ENCODE measurements around the gene KCP. TPM values are rescaled to one million over a fixed set of nuclear protein-coding genes. Genes with fewer than 3 reads are reported as not detected.

KCP gene
- total RNA-seq, 1 experiment from 2014 or later = 5.1 TPM

GRCh38 chr7:128881458-128882125 lies 28.9 kb downstream of the KCP start:
- in situ Hi-C loops (cut with HindIII; ENCODE audit: low pct_unique_long_range_greater_than_20kb, low sequenced_read_pairs) = no loop called here
- no peak for DNase-seq (ENCODE audit: low read depth)

GRCh38 chr7:128880791-128881457 lies 29.6 kb downstream of the KCP start:
- in situ Hi-C loops (cut with HindIII; ENCODE audit: low pct_unique_long_range_greater_than_20kb, low sequenced_read_pairs) = no loop called here
- DNase-seq (ENCODE audit: low read depth) = no peak

DNA sequence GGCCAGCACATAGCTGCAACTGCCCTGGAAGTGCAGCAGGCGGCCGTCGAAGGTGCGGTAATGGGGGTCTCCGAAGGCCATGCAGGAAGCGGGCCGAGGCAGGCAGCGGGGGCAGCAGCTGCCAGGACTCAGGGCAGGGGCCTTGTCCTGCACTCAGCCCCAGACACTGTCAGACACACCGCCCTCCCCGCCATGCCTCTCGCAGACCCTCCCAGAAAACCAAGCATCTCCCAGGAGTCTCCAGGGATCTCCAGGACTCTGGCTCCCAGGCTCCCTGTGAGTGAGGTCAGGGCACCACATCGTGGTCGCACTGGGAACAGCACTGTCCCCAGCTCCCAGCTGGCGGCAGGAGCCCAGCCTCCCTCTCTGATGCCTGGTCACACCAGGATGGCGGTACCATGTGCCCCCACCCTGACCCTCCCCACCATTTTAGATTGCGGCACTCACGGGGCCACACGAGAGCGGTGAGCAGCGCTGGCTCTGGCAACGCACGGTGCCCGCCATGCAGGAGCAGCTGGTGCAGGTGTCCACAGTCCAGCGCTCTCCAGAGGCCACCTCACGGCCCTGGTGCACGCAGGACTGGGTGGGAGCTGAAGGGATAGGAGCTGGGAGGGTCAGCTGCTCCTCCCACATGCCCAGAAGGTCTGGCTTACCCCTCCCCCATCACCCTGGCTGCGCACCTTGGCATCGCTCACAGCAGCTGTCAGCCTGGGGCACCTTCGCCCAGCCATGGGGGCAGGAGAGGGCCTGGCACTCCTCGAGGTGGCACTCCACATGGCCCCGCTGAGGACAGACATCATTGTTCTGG lies 30.4 kb downstream of the KCP start:
- in situ Hi-C loops (cut with HindIII; ENCODE audit: low pct_unique_long_range_greater_than_20kb, low sequenced_read_pairs) = no loop called here
- no peak for DNase-seq (ENCODE audit: low read depth)

- in situ Hi-C loops (cut with HindIII; ENCODE audit: low pct_unique_long_range_greater_than_20kb, low sequenced_read_pairs) = no loop called here
- no peak for DNase-seq (ENCODE audit: low read depth)
Measured at GRCh38 chr7:128879461-128879938, 31.0 kb downstream of the KCP start.

- no peak for DNase-seq (ENCODE audit: low read depth)
- in situ Hi-C loops (cut with HindIII; ENCODE audit: low pct_unique_long_range_greater_than_20kb, low sequenced_read_pairs) = no loop called here
Measured at GRCh38 chr7:128878226-128879105, 32.0 kb downstream of the KCP start.

GRCh38 chr7:128877756-128878120 lies 32.8 kb downstream of the KCP start:
- no peak for DNase-seq (ENCODE audit: low read depth)
- in situ Hi-C loops (cut with HindIII; ENCODE audit: low pct_unique_long_range_greater_than_20kb, low sequenced_read_pairs) = no loop called here

- in situ Hi-C loops (cut with HindIII; ENCODE audit: low pct_unique_long_range_greater_than_20kb, low sequenced_read_pairs) = no loop called here
- no peak for DNase-seq (ENCODE audit: low read depth)
Measured at GRCh38 chr7:128876978-128877755, 33.3 kb downstream of the KCP start.

- in situ Hi-C loops (cut with HindIII; ENCODE audit: low pct_unique_long_range_greater_than_20kb, low sequenced_read_pairs) = no loop called here
- no peak for DNase-seq (ENCODE audit: low read depth)
Measured at GRCh38 chr7:128876586-128876977, 33.9 kb downstream of the KCP start.

DNA sequence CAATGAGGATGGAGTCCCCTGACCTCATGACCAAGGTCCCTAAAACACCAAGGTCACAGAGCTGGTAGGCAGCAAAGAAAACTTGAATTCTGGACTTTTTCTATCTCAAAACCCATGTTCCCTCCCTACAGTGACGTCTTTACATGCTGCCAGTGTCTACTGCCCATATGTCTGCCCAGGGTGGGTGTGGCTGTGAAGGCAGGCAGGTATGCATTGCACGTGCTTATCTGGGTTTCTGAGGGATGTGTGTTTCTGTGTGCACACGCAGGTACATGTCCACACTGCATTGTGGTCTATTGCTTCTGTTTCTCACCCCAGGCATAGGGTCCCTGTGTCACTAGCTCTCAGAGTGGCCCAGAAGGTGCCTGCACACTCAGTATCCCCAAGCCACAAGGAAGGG lies 34.4 kb downstream of the KCP start:
- no peak for DNase-seq (ENCODE audit: low read depth)
- in situ Hi-C loops (cut with HindIII; ENCODE audit: low pct_unique_long_range_greater_than_20kb, low sequenced_read_pairs) = no loop called here

- no peak for DNase-seq (ENCODE audit: low read depth)
- in situ Hi-C loops (cut with HindIII; ENCODE audit: low pct_unique_long_range_greater_than_20kb, low sequenced_read_pairs) = no loop called here
Measured at GRCh38 chr7:128875523-128875948, 35.0 kb downstream of the KCP start.

GRCh38 chr7:128874140-128875031 lies 36.1 kb downstream of the KCP start:
- in situ Hi-C loops (cut with HindIII; ENCODE audit: low pct_unique_long_range_greater_than_20kb, low sequenced_read_pairs) = no loop called here
- DNase-seq (ENCODE audit: low read depth) = no peak

DNA sequence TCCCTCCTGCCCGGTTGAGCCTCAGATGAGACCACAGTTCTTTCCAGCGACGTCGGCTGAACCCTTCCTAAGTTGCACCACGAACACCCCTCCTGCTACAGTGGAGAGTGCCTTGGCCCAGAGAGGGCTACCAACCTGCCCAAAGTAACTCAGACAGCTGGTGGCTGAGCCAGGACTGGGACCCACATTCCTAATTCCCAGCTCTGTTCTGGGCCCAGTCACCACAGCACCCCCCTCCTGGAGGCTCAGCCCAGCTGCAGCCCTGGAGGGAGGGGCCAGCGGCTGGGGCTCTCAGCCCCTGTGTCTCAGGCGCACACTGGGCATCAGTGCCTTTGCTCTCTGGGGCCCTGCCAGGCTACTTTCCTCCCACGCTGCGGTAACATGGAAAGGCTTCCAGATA lies 37.3 kb downstream of the KCP start:
- DNase-seq (ENCODE audit: low read depth) = no peak
- in situ Hi-C loops (cut with HindIII; ENCODE audit: low pct_unique_long_range_greater_than_20kb, low sequenced_read_pairs) = no loop called here

DNA sequence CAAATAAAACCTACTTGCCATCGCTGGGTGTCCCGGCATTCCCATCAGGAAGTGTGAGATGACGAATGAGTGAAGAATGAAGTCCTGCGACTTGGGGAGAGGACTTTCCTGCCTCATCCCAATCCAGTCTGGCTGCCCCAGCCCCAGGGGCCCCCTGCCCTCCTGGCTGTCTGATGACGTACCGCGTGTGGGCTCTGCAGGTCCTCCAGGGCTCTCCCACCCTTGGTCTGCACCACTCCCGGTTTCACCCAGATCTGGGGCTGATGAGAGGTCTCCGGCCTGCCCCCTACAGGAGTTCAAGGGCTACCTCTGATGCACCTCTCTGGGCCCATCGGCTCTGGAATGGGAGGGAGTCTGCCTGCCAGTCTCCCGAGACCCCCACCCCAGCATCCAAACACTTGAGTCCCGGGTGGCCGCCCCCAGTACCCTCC lies 38.1 kb downstream of the KCP start:
- no peak for DNase-seq (ENCODE audit: low read depth)
- in situ Hi-C loops (cut with HindIII; ENCODE audit: low pct_unique_long_range_greater_than_20kb, low sequenced_read_pairs) = no loop called here

GRCh38 chr7:128871050-128871449 lies 39.5 kb downstream of the KCP start:
- in situ Hi-C loops (cut with HindIII; ENCODE audit: low pct_unique_long_range_greater_than_20kb, low sequenced_read_pairs) = no loop called here
- DNase-seq (ENCODE audit: low read depth) = no peak

- in situ Hi-C loops (cut with HindIII; ENCODE audit: low pct_unique_long_range_greater_than_20kb, low sequenced_read_pairs) = no loop called here
- no peak for DNase-seq (ENCODE audit: low read depth)
Measured at GRCh38 chr7:128869944-128870285, 40.6 kb downstream of the KCP start.

- in situ Hi-C loops (cut with HindIII; ENCODE audit: low pct_unique_long_range_greater_than_20kb, low sequenced_read_pairs) = no loop called here
- DNase-seq (ENCODE audit: low read depth) = no peak
Measured at GRCh38 chr7:128869138-128869943, 41.2 kb downstream of the KCP start.
